ENCODE results near the gene OR8B3. TPM values are rescaled to one million over a fixed set of nuclear protein-coding genes. Genes with fewer than 3 reads are reported as not detected.

The OR8B3 gene
- total and polyA plus RNA-seq, 2 experiments from 2014 or later, result not detected

DNA sequence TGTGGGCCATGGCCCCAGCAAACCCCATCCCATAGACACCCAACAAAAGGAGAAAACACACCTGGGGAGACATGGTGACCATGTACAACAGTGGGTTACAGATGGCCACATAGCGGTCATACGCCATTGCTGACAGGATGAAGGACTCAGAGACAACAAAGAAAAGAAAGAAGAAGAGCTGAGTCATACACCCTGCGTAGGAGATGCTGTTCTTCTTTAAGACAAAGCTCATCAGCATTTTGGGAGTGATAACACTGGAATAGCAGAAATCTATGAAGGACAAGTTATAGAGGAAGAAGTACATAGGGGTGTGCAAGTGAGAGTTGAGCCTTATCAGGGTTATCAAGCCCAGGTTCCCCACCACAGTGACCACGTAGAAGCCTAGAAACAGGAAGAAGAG lies 41.8 kb upstream of the OR8B3 start (continued):
- TF ChIP-seq ZNF462 (CRISPR knock-in tag; IDR thresholded peaks at IDR 0.05) (no peak), CTCF (conservative IDR thresholded peaks at IDR 0.05; ENCODE audit: low read depth in 2 of 2) (no peak), ZNF331 (CRISPR knock-in tag; IDR thresholded peaks at IDR 0.05; ENCODE audit: low read depth) (no peak), NANOG (IDR thresholded peaks at IDR 0.05; ENCODE audit: borderline replicate concordance) (no peak)

- peaks cover 1% of the 10 kb centered on the region for H3K27me3 Mint-ChIP-seq (ENCODE audit: insufficient read depth, low read depth, poor library complexity)
- Histone ChIP-seq H3K36me3 (ENCODE audit: insufficient read depth) (no peaks in the 10 kb centered on the region), H3K27ac (ENCODE audit: low read depth) (no peak overlapping the region), H3K4me3 (no peak overlapping the region), H4K20me1 (replicated peaks; ENCODE audit: insufficient read depth) (no peaks in the 10 kb centered on the region), H3K79me2 (replicated peaks; ENCODE audit: insufficient read depth) (no peaks in the 10 kb centered on the region), H2AFZ (no peak overlapping the region), H3K4me1 (ENCODE audit: insufficient read depth) (no peaks in the 10 kb centered on the region), H3K4me2 (no peak overlapping the region), H3K27me3 (ENCODE audit: insufficient read depth) (no peaks in the 10 kb centered on the region), H3F3A (replicated peaks; ENCODE audit: low read depth) (no peaks in the 10 kb centered on the region), H3K9me2 (ENCODE audit: insufficient read depth) (peaks cover 3% of the 10 kb centered on the region; the same call in 1 of the 2 replicates)
- TF ChIP-seq CTCF (conservative IDR thresholded peaks at IDR 0.05; ENCODE audit: low read depth in 2 of 2) (no peak), EZH2 (IDR thresholded peaks at IDR 0.05; ENCODE audit: low read depth, unreplicated experiment) (no peak), JUNB (IDR thresholded peaks at IDR 0.05; ENCODE audit: unreplicated experiment) (no peak), CREB1 (CRISPR knock-in tag; IDR thresholded peaks at IDR 0.05; ENCODE audit: low read depth) (no peak)
- TF ChIP-seq, protein P1, sequence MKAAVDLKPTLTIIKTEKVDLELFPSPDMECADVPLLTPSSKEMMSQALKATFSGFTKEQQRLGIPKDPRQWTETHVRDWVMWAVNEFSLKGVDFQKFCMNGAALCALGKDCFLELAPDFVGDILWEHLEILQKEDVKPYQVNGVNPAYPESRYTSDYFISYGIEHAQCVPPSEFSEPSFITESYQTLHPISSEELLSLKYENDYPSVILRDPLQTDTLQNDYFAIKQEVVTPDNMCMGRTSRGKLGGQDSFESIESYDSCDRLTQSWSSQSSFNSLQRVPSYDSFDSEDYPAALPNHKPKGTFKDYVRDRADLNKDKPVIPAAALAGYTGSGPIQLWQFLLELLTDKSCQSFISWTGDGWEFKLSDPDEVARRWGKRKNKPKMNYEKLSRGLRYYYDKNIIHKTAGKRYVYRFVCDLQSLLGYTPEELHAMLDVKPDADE (IDR thresholded peaks at IDR 0.05), result no peak
- DNase-seq (ENCODE audit: low spot score) (no peak), ATAC-seq (no peak)
- H3K27ac Mint-ChIP-seq, result no peak overlapping the region
- H3K4me1 Mint-ChIP-seq, result no peaks in the 10 kb centered on the region
- H3K4me3 Mint-ChIP-seq, result no peak overlapping the region
- peaks cover under 1% of the 10 kb centered on the region; the same call in 1 of the 3 replicates for H3K9me3 Mint-ChIP-seq
- 0 out of 3 replicates have a peak, but pooled peaks cover 2% of the 10 kb centered on the region for H3K36me3 Mint-ChIP-seq (ENCODE audit: low read depth)
Measured at GRCh38 chr11:124434699-124435098, 35.9 kb upstream of the OR8B3 start.

Data from GM23338 (cell line).